ENCODE data around the gene DAB2IP.

DAB2IP gene

GRCh38 chr9:121703014-121703734 lies 51.7 kb downstream of the DAB2IP start:
- no peak for DNase-seq (ENCODE audit: low read depth)

DNA sequence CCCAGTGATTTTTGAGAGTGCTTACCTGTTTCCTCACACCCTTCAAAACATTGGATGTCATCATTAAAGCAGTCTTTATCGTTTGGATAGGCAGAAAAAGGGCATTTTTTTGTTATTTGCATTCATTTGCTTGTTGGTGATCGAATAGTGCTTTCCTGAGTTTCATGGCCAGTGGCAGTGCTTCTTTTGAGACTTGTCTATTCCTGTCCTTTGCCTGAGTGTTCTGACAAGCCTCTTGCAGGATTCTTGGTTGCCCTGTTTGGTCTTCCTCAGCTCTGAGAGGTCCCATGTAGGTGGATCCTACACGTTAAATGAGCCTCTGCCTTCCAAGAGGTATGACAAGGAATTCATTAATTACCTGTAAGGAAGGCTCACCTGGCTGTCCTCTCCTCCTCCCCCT lies 52.8 kb downstream of the DAB2IP start:
- DNase-seq (ENCODE audit: low read depth): no peak

DNA sequence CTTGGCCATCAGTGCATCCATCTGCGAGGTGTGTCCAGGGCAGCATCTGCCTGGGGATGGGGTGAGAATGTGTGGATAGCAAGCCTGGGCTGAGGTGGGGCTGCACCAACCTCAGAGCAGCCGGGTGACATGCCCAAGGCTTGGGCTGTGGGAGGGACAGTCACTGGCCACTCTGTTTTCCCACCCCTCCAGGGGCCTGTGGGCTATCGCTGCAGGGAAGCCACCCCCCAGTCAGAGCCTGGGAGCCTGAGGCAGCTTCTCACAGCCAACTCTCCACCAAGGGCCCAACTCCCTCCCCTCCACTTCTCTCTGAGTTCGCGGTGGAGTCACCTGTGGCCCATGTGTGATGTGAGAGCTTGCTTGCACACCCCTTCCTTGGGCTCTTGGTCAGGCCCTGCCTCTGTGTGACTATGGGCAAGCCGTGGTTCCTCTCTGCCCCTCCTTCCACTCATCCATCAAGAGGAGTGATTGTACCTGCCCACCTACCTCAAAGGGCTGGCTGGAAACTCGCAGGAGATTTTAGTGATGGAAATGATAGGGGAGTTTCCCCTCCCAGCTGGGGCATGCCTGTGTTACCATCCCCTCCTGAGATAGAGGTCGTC lies 54.8 kb downstream of the DAB2IP start:
- no peak for DNase-seq (ENCODE audit: low read depth)

- DNase-seq (ENCODE audit: low read depth): no peak
These were observed 56.3 kb downstream of the DAB2IP start for GRCh38 chr9:121707477-121708424.

DNA sequence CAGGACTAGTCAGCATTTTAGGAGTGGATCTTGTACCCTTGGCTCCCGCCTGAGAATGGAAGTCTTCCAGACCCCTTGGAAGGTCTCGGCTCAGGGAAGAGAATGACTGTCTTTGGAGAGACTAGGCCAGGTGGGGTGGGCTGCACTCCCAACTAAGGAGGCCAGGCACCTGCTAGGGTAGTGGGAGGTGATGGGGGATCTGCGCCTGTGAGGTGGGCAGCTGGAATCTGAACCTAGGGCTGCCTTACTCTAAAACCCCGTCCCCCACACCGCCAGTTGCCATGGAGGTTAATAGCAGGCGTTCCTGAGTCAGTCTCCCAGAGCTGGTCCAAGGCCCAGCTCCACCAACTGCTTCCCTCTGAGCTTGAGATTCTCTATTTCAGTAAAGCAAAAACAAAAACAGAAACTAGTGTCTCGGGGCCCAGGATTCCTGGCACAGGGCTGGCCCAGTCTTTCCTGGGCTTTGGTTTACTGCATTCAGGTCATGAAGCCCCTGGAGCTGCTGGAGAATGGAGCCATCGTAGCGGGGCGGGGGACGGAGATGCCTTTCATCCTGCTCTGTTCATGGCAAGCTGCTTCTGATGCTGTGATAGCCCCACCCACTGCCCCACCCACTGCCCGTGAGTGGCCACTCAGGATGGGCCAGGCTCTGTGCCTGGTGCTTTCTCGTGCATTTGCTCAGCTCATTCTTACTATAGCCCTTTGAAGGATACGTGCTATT lies 57.5 kb downstream of the DAB2IP start:
- no peak for DNase-seq (ENCODE audit: low read depth)

GRCh38 chr9:121709798-121710197 lies 58.4 kb downstream of the DAB2IP start:
- DNase-seq (ENCODE audit: low read depth): no peak

DNA sequence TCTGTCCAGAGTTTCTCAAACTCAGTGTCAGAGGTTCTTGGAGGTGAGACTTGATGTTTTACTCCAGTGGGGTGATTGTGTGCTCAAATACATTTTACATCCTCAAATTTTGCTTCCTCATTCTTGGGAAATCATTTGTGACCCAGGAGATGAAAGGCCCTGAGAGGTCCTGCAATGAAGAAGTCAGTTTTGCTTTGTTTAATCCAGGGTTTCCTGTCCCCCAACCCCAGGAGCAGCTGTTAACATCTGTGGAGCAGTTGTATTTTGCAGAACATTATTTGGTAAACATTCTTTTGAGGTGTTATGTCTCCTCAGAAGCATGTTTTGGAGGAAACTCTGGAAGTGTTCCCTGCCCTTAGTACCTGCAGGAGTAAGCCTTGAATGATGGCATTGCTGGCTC lies 59.8 kb downstream of the DAB2IP start:
- no peak for DNase-seq (ENCODE audit: low read depth)

- DNase-seq (ENCODE audit: low read depth): no peak
These were observed 60.4 kb downstream of the DAB2IP start for GRCh38 chr9:121711797-121712196.

DNA sequence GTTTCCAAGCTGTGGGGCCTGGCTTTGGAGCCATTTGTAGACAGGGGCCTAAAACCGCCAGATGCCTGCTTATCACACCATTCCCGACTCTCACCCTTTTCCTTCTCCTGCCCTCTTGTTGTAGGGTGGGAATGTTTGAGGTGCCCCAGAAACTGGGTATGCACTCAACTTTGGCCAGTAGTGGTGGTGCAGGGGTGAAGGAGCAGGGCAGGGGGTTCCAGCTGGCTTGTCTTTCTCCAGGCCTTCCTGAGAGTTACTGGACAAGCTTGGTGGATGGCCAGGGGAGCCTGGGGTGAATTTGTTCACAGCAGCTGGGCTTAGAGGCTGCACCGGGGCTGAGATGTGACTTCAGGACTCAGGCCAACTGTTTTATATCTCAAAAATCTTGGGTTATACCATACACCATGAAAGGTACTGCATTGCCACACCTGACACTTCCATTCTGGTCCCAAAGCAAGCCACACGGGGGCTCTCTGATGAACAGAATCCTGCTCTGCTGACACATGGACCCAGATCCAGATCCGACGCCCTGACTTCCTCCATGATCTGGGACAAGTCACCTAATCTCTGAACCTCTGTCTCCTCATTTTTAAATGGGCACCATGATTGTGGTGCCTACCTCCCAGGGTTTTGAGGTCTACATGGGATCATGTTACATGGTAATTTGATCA lies 62.1 kb downstream of the DAB2IP start:
- no peak for DNase-seq (ENCODE audit: low read depth)

DNA sequence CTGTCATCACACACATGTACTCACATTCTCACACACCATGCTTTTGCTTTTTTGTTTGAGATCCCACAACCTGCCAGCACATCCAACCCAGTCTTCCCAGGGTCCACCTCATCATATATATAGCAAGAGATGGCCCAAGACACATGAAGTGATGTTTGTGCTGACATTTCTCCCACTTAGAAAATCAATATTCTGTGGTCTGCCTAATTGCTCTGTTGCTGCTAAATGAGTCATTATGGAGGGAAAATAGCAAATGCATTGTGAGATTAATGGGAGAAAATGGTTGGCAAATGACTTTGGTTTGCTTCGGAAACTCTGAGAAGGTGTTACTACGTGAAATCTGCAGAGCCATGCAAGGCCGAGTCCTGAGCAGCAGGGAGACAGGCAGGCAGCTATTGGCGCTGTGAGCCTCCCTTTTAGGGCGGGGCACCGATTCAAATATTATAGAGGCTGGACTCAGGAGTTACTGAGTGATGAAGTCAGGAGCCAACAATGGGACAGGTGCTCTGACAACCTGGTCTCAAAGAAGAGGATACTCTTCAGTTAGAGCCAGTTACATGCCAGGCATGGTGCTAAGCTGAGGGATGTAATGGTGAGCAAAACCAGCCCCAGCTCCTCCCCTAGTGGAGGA lies 62.8 kb downstream of the DAB2IP start:
- DNase-seq (ENCODE audit: low read depth): no peak

- DNase-seq (ENCODE audit: low read depth): no peak
These were observed 63.4 kb downstream of the DAB2IP start for GRCh38 chr9:121714873-121715272.

- no peak for DNase-seq (ENCODE audit: low read depth)
These were observed 65.9 kb downstream of the DAB2IP start for GRCh38 chr9:121717141-121717991.

- no peak for DNase-seq (ENCODE audit: low read depth)
These were observed 66.7 kb downstream of the DAB2IP start for GRCh38 chr9:121718084-121718483.

GRCh38 chr9:121718501-121718900 lies 67.1 kb downstream of the DAB2IP start:
- DNase-seq (ENCODE audit: low read depth): no peak

DNA sequence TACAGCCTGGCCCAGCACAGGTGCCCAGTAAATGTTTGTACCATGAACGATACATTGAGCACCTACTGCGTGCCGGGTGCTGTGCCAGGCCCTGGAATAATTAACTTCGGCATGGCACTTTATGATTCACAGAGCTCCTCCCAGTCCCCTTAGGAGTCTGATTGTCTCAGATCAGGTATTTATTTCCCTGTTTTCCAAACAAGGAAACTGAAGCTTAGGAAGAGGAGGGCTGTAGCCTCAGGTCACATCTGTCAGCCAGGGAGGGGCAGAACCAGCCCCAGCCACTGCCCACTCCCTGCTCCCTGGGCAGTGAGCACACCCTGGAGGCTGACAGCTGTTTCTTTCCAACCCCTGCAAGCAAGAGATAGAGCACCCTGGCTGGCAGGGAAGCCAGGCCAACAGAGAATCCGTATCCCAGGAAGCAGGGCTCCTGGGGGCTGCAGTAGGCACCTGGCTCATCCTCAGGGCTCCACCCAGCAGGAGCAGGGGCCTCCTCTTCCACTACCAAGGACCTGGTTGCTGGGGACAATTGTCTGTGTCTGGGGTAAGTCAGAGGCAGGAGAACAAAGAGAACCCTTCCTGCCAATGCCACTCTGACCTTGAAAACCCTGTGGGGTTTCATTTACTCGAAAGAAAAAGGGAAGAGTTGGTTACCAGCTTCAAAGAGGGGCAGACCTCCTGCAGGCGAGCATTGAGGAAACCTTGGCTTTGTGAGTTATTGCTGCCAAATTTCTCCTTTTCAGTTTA lies 69.0 kb downstream of the DAB2IP start:
- DNase-seq (ENCODE audit: low read depth): no peak

GRCh38 chr9:121721058-121721350 lies 69.6 kb downstream of the DAB2IP start:
- no peak for DNase-seq (ENCODE audit: low read depth)

DNA sequence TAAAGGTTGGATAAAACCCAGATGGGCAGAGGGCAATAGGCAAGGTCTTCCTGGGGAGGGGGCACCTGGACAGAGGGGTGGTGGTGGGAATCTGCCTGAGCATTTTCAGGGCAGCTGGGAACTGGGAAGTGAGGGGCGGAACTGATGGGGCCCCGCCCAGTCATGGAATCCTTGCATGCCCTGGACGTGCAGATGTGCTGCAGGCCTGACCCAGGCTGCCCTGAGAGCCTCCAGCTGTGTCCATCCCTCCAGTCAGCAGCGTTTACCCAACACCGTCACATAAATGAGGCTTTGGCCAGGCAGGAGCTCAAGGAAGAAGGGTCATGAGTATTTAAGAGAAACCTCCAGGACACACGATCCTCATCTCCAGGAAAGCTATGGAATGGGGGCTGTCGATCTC lies 70.3 kb downstream of the DAB2IP start:
- no peak for DNase-seq (ENCODE audit: low read depth)

DNA sequence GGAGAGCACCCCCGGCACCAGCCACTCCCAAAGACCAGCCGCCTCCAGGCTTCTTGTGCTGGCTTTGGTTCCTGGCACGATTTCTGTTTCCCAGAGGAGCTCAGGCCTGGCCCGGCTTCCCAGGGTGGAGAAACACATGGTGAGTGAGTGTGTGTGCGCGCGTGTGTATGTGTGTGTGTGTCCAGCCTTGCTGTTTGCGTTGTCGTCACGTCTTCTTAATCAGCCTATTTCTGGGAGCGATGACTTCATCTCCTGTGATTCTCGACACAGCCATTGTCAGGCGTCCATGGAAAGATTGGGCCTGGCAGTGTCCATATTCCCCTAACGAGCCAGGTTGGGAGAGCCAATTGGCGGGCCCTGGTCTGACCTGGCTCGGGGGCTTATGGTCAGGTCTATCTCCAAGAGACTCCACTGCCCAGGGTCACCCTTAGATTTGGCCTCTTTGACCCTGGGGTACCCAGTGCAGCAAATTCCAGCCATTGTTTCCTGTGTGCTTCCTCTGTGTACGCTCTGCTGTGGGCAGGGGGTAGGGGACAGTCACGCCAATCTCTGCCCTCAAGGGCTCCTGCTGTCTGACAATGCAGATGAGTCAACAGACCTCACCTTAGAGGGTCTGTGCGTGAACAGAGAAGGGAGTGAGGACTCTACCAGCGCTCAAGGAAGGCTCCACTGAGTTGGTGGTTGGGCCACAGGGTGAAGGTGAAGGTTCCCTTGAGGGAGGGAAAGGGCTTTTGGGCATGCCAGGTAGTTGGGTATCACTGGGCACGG lies 73.8 kb downstream of the DAB2IP start:
- DNase-seq (ENCODE audit: low read depth): peak; percentile 96

Data from fibroblast of the conjunctiva (primary cell).